Upper lobe of right lung (tissue), 1 donor: ENCODE data around the gene TRABD. TPM values are rescaled to one million over a fixed set of nuclear protein-coding genes. Genes with fewer than 3 reads are reported as not detected.
"Not testable (repeated sequence)": the region's sequence is repeated elsewhere in the genome, so short reads cannot be mapped to it uniquely, and the experiment has no call there.

Experiments used
- ATAC-seq: fragments of 200-7000 bp; cut with Tn5 transposase; one replicate; pipeline ENCODE4 v1.9.1; 2020; ENCODE audit warnings: mild to moderate bottlenecking, moderate library complexity
- DNase-seq: peaks from one replicate; pipeline ENCODE4 v3.0.0-alpha.2; 2020
- H3K27ac ChIP-seq: fragments of 200-600 bp; one replicate; pipeline ENCODE4 v1.8.0; 2022
- H3K27me3 ChIP-seq: fragments of 200-600 bp; one replicate; pipeline ENCODE4 v1.8.0; 2022; ENCODE audit warnings: mild to moderate bottlenecking
- H3K36me3 ChIP-seq: fragments of 200-600 bp; one replicate; pipeline ENCODE4 v1.8.0; 2022
- H3K4me1 ChIP-seq: fragments of 200-600 bp; one replicate; pipeline ENCODE4 v1.8.0; 2022
- H3K4me3 ChIP-seq: fragments of 200-600 bp; one replicate; pipeline ENCODE4 v1.8.0; 2022; ENCODE audit warnings: mild to moderate bottlenecking
- H3K9me3 ChIP-seq: fragments of 200-600 bp; one replicate; pipeline ENCODE4 v1.8.0; 2022
- intact Hi-C: fragments of 100-400 bp; cut with DNase I; formaldehyde crosslinking; loops from one replicate; pipeline ENCODE4 v1.11.0; 2022
- long read RNA-seq: library from polyadenylated mRNA; unstranded; transcript quantifications from one replicate; pipeline ENCODE4 v2.0.0, GENCODE V29; 2021
- total RNA-seq: library from RNA; stranded (reverse); fragmentation: NEBNext Ultra II Directional; extraction: Animal tissue kit (Norgen Biotek cat#: 25700); gene quantifications from one replicate; pipeline ENCODE4 v1.2.1, GENCODE V29; 2021
- TF ChIP-seq, protein P1 (sequence below): fragments of 200-600 bp; IDR thresholded peaks from one replicate; pipeline ENCODE4 v1.8.0; 2022; ENCODE audit warnings: antibody characterized with exemption
- donor health status: DM: no; HTN: yes; CAD: no; lungs with severe emphysema.

Gene TRABD, protein sequence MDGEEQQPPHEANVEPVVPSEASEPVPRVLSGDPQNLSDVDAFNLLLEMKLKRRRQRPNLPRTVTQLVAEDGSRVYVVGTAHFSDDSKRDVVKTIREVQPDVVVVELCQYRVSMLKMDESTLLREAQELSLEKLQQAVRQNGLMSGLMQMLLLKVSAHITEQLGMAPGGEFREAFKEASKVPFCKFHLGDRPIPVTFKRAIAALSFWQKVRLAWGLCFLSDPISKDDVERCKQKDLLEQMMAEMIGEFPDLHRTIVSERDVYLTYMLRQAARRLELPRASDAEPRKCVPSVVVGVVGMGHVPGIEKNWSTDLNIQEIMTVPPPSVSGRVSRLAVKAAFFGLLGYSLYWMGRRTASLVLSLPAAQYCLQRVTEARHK
- total RNA-seq = 36.5 TPM
- long read RNA-seq, transcript TRABD-202 (10 exons, 2,272 nt) = major isoform, 31 of 108 reads
- long read RNA-seq, transcript TRABD-201 (10 exons, 2,329 nt) = minor isoform, 19 of 108 reads
- long read RNA-seq, transcript TRABD-203 (10 exons, 2,172 nt) = minor isoform, 8 of 108 reads
- long read RNA-seq, partial matches to known transcripts = 13 of 108 reads
- long read RNA-seq, other reads (novel, unspliced or antisense) = 31 of 108 reads

DNA sequence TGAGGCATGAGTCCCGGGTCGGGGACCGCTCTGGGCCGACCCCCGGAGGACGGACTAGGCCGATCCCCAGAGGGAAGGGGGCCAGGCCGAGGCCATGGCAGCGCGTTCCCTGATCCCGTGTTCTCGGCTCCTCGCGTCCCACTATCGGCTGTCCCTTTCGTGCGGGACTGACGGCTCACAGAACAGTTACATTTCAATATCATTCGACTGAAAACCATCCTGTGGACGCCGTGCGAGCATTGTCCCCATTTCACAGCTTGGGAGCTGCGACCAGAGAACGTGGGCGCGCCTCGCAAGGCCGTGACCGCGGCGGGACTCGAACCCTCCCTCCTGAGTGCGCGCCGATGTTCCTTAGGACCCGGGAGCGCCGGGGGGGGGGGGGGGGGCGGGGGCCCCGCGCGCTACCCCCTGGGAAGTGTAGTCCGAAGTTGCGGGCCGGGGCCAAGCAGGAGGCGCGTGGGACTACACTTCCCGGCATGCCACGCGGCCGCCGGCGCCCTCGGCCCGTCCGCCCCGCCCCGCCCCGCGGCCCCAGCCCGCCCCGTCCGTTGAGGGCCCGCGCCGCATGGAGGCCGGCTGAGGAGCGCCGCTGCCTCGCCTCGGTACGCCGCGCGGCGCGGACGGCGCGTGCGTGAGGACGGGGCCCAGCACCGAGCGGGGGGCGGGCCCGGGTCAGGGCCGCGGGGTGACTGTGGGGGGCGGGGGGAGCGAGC lies at the start of gene TRABD:
Gene TRABD (plus strand): TSS at position 539 of the 713 bp plus-strand sequence. CDS start 7,148 bp downstream, outside the sequence.
- ATAC-seq (peak; percentile 84), DNase-seq (peak; percentile 95)
- Histone ChIP-seq H3K27me3 (no peaks in the 10 kb centered on the region), H3K9me3 (no peaks in the 10 kb centered on the region), H3K4me1 (peaks cover 48% of the 10 kb centered on the region), H3K4me3 (peak within 1 kb of the TSS; percentile 68), H3K36me3 (no peaks in the 10 kb centered on the region), H3K27ac (peak within 1 kb of the TSS; percentile 70)
- intact Hi-C loops = no loop called here
- TF ChIP-seq, protein P1, sequence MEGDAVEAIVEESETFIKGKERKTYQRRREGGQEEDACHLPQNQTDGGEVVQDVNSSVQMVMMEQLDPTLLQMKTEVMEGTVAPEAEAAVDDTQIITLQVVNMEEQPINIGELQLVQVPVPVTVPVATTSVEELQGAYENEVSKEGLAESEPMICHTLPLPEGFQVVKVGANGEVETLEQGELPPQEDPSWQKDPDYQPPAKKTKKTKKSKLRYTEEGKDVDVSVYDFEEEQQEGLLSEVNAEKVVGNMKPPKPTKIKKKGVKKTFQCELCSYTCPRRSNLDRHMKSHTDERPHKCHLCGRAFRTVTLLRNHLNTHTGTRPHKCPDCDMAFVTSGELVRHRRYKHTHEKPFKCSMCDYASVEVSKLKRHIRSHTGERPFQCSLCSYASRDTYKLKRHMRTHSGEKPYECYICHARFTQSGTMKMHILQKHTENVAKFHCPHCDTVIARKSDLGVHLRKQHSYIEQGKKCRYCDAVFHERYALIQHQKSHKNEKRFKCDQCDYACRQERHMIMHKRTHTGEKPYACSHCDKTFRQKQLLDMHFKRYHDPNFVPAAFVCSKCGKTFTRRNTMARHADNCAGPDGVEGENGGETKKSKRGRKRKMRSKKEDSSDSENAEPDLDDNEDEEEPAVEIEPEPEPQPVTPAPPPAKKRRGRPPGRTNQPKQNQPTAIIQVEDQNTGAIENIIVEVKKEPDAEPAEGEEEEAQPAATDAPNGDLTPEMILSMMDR = no peak

DNA sequence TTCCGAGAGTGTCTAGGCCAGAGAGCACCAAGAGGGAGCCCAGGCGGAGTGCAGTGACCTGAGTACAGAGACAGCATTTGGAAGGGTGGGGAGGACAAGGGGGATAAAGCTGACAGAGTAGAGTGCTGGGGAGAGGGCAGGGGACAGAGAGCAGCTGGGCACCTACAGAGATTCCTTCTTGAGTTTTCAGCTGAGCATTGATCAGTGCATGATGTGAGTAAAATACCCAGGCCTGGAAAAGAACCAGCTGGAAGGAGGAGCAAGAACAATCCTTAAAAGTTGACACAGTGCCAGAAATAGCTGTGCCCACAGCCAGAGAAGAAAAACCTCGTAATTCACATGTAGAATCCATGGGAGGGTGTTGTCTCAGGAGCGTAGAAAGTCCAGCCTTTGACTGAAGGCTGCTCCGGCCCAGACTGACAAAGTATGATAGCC lies 49.1 kb upstream of the TRABD start:
- ATAC-seq = no peak
- TF ChIP-seq, protein P1 = no peak
- no peak overlapping the region for H3K4me3 ChIP-seq
- no peak for DNase-seq
- no peaks in the 10 kb centered on the region for H3K36me3 ChIP-seq
- no peaks in the 10 kb centered on the region for H3K27me3 ChIP-seq
- H3K27ac ChIP-seq = no peak overlapping the region
- intact Hi-C loops = no loop called here
- H3K9me3 ChIP-seq = no peaks in the 10 kb centered on the region
- H3K4me1 ChIP-seq = no peaks in the 10 kb centered on the region

DNA sequence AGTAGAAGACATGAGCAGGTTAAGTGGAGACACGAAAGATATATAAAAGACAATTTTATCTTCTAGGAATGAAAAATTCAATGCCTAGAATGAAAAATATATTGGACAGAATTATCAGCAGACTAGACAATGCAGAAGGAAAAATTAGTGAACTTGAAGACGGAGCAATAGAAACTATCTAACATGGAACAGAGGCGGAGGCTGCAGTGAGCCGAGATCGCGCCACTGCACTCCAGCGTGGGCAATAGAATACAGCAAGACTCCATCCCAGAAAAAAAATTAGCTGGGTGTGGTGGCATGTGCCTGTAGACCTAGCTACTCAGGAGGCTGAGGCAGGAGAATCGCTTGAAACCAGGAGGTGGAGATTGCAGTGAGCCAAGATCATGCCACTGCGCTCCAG lies 48.4 kb upstream of the TRABD start:
- H3K27ac ChIP-seq, H3K4me1 ChIP-seq, H3K36me3 ChIP-seq, ATAC-seq, H3K4me3 ChIP-seq, H3K9me3 ChIP-seq, DNase-seq, H3K27me3 ChIP-seq, intact Hi-C loops: not testable (repeated sequence)

DNA sequence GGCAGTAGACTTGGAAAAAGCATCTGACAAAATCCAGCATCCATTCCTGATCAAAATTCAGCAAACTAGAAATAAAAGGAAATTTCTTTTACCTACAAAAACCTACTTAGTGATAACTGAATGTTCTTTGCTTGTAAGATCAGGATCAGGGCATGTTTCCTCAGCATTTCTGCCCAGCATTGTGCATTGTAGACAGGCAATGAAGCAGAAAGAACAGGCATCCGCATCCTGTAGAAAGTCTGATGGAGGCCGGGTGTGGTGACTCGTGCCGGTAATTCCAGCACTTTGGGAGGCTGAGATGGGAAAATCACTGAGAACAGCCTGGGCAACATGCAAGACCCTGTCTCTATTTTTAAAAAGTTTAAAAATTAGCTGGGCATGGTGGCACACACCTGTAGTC lies 47.7 kb upstream of the TRABD start:
- H3K9me3 ChIP-seq = no peaks in the 10 kb centered on the region
- intact Hi-C loops = no loop called here
- no peaks in the 10 kb centered on the region for H3K4me1 ChIP-seq
- H3K27me3 ChIP-seq = no peaks in the 10 kb centered on the region
- H3K4me3 ChIP-seq = no peak overlapping the region
- ATAC-seq (no peak), DNase-seq (no peak)
- TF ChIP-seq, protein P1 = no peak
- no peaks in the 10 kb centered on the region for H3K36me3 ChIP-seq
- H3K27ac ChIP-seq = no peak overlapping the region

DNA sequence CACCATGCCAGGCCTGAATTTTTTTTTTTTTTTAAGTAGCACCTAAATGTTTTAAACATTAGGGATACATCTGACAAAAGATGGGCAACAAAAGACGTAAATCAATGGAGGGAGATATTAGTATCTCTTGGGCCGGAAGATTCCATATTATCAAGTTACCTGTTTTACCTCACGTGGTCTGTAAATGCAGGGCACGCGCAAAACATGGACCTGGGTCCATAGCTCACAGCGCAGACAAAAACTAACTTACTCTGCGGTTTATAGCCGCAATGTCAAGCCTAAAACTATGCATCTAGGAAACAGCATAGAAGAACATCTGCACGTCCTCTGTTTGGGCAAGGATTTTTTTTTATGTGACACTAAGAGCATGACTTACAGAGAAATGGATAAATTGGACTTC lies 46.7 kb upstream of the TRABD start:
- Histone ChIP-seq H3K36me3 (no peaks in the 10 kb centered on the region), H3K27me3 (no peaks in the 10 kb centered on the region), H3K4me1 (no peaks in the 10 kb centered on the region), H3K4me3 (no peak overlapping the region), H3K9me3 (no peaks in the 10 kb centered on the region), H3K27ac (no peak overlapping the region)
- ATAC-seq (no peak), DNase-seq (no peak)
- TF ChIP-seq, protein P1 = no peak
- intact Hi-C loops = no loop called here
